Keratinocyte (primary cell): ENCODE data around the gene HPN. TPM values are rescaled to one million over a fixed set of nuclear protein-coding genes. Genes with fewer than 3 reads are reported as not detected.

Experiments
- DNase-seq: peaks from one replicate; pipeline ENCODE4 v3.0.0-alpha.2; 2011; ENCODE audit warnings: low read depth, missing footprints, low spot score
- FAIRE-seq: peaks from 2 replicates; lab custom pipeline; 2011; peaks lifted over from hg19 to GRCh38; lab: Jason Lieb, UNC
- H2AFZ ChIP-seq: 2 replicates; pipeline ENCODE4 v1.6.0; 2012; ENCODE audit warnings: low read length, control low read depth, inconsistent platforms; ENCODE audit not compliant: control insufficient read depth
- H3K27ac ChIP-seq: 2 replicates; pipeline ENCODE4 v1.5.1; 2011; ENCODE audit warnings: low read length; ENCODE audit not compliant: control insufficient read depth, insufficient read depth
- H3K27me3 ChIP-seq: 3 replicates; pipeline ENCODE4 v1.6.0; 2011; ENCODE audit warnings: low read length; ENCODE audit not compliant: control insufficient read depth, insufficient read depth; ENCODE audit errors: extremely low read depth
- H3K36me3 ChIP-seq, 2 experiments: 2 replicates in 1 of 2; 3 replicates in 1 of 2; pipeline ENCODE4 v1.5.1; 2011; ENCODE audit warnings: low read length in 2 of 2, mild to moderate bottlenecking in 1 of 2; ENCODE audit not compliant: control insufficient read depth in 2 of 2, insufficient read depth in 2 of 2; ENCODE audit errors: extremely low read depth in 1 of 2
- H3K4me1 ChIP-seq: 3 replicates; pipeline ENCODE4 v1.5.1; 2011; ENCODE audit warnings: low read length; ENCODE audit not compliant: control insufficient read depth, insufficient read depth; ENCODE audit errors: extremely low read depth
- H3K4me2 ChIP-seq: 3 replicates; pipeline ENCODE4 v1.6.0; 2011; ENCODE audit warnings: low read depth, low read length; ENCODE audit not compliant: control insufficient read depth, insufficient read depth; ENCODE audit errors: extremely low read depth
- H3K4me3 ChIP-seq, 3 experiments: fragments of 200-600 bp in 1 of 3; sonication (generic) in 1 of 3; 2 replicates in 2 of 3; 3 replicates in 1 of 3; pipeline ENCODE4 v1.5.1; 2011 to 2016; ENCODE audit warnings: low read length in 3 of 3, mild to moderate bottlenecking in 3 of 3, control low read depth in 2 of 3, inconsistent platforms in 1 of 3, low read depth in 1 of 3, mixed read lengths in 1 of 3, mixed run types in 1 of 3, moderate library complexity in 1 of 3; ENCODE audit not compliant: control insufficient read depth in 2 of 3, insufficient read depth in 2 of 3; ENCODE audit errors: extremely low read depth in 1 of 3
- H3K79me2 ChIP-seq: 2 replicates; pipeline ENCODE4 v1.6.0; 2012; ENCODE audit warnings: low read length; ENCODE audit not compliant: control insufficient read depth, insufficient read depth
- H3K9ac ChIP-seq: 3 replicates; pipeline ENCODE4 v1.6.0; 2011; ENCODE audit warnings: low read length; ENCODE audit not compliant: control insufficient read depth, insufficient read depth; ENCODE audit errors: extremely low read depth
- H3K9me1 ChIP-seq: 3 replicates; pipeline ENCODE4 v1.6.0; 2011; ENCODE audit warnings: low read length; ENCODE audit not compliant: control insufficient read depth, insufficient read depth; ENCODE audit errors: extremely low read depth
- H3K9me3 ChIP-seq: 2 replicates; pipeline ENCODE4 v1.5.1; 2012; ENCODE audit warnings: low read depth, low read length; ENCODE audit not compliant: control insufficient read depth
- H4K20me1 ChIP-seq: 3 replicates; pipeline ENCODE4 v1.6.0; 2011; ENCODE audit warnings: low read length; ENCODE audit not compliant: control insufficient read depth, insufficient read depth; ENCODE audit errors: extremely low read depth
- CTCF ChIP-seq, 3 experiments: IDR thresholded peaks in 1 of 3; conservative IDR thresholded peaks in 1 of 3; optimal IDR thresholded peaks in 1 of 3; 2 replicates in 2 of 3; 3 replicates in 1 of 3; pipeline versions ENCODE3 to v1.5.1; 2011; ENCODE audit warnings: low read length in 3 of 3, mild to moderate bottlenecking in 3 of 3, moderate library complexity in 2 of 3, control low read depth in 1 of 3, inconsistent platforms in 1 of 3; ENCODE audit not compliant: insufficient read depth in 2 of 3; ENCODE audit errors: extremely low read depth in 1 of 3
- EZH2 ChIP-seq: IDR thresholded peaks from one replicate; pipeline ENCODE4 v1.6.1; 2012; ENCODE audit warnings: inconsistent platforms, mild to moderate bottlenecking, low read length, moderate library complexity
- dilution Hi-C: fragments of 300-500 bp; cut with MboI; formaldehyde crosslinking; loops from one replicate; pipeline ENCODE4 v1.7.0; 2020; ENCODE audit warnings: low sequenced_read_pairs; ENCODE audit not compliant: extremely low pct_ligation_motif_present
- polyA plus RNA-seq, 5 experiments: library from polyadenylated mRNA; depleted of rRNA in 3 of 5; stranded (reverse) in 3 of 5; stranded (forward) in 1 of 5; unstranded in 1 of 5; fragments of >200 nt; gene quantifications; 1 replicate in 1 of 5; 2 replicates in 3 of 5; 3 replicates in 1 of 5; pipeline versions ENCODE4 v1.2.1 to v1.2.3, GENCODE V29; 2011 to 2012; ENCODE audit warnings: missing spikeins in 2 of 5, low read depth in 1 of 5, low replicate concordance in 1 of 5

Gene HPN
- polyA plus RNA-seq, 1 donor (not counting 4 experiments of a cell fraction or from before 2014, with no cell fraction given): not detected

GRCh38 chr19:35031072-35031881 lies 10.2 kb upstream of the HPN start:
- Histone ChIP-seq H4K20me1 (no peaks in the 10 kb centered on the region), H3K4me2 (peak overlapping the region; percentile 46), H3K9me1 (no peaks in the 10 kb centered on the region), H2AFZ (no peak overlapping the region), H3K9me3 (no peaks in the 10 kb centered on the region), H3K9ac (no peak overlapping the region), H3K79me2 (no peaks in the 10 kb centered on the region), H3K4me1 (peaks cover 3% of the 10 kb centered on the region), H3K27ac (no peak overlapping the region), H3K4me3 (peak overlapping the region in 2 of 3 experiments; percentile 23 to 27), H3K36me3 (peaks cover 0 to 5% of the 10 kb centered on the region in 2 experiments), H3K27me3 (peaks cover 38% of the 10 kb centered on the region)
- FAIRE-seq: peak; percentile 29
- TF ChIP-seq EZH2 (peak; percentile 88), CTCF (optimal IDR thresholded peaks at IDR 0.05 in 1 of 3, IDR thresholded peaks at IDR 0.05 in 1 of 3, conservative IDR thresholded peaks at IDR 0.05 in 1 of 3; ENCODE audit: extremely low read depth in 1 of 3, insufficient read depth in 2 of 3, low read length in 3 of 3) (no peak)
- dilution Hi-C loops: no loop called here
- DNase-seq: no peak

- Histone ChIP-seq H3K27me3 (peaks cover 38% of the 10 kb centered on the region), H3K4me1 (peaks cover 3% of the 10 kb centered on the region), H3K9me1 (no peaks in the 10 kb centered on the region), H3K9ac (no peak overlapping the region), H3K79me2 (no peaks in the 10 kb centered on the region), H3K4me3 (no peak overlapping the region), H4K20me1 (no peaks in the 10 kb centered on the region), H3K4me2 (no peak overlapping the region), H2AFZ (no peak overlapping the region), H3K9me3 (no peaks in the 10 kb centered on the region), H3K36me3 (peaks cover 0 to 1% of the 10 kb centered on the region in 2 experiments), H3K27ac (no peak overlapping the region)
- TF ChIP-seq CTCF (optimal IDR thresholded peaks at IDR 0.05 in 1 of 3, IDR thresholded peaks at IDR 0.05 in 1 of 3, conservative IDR thresholded peaks at IDR 0.05 in 1 of 3; ENCODE audit: extremely low read depth in 1 of 3, insufficient read depth in 2 of 3, low read length in 3 of 3) (no peak), EZH2 (no peak)
- no peak for FAIRE-seq
- dilution Hi-C loops: no loop called here
- no peak for DNase-seq
Observed at GRCh38 chr19:35032356-35032865, 9.1 kb upstream of the HPN start.
